ENCODE data around the gene MED15.

DNA sequence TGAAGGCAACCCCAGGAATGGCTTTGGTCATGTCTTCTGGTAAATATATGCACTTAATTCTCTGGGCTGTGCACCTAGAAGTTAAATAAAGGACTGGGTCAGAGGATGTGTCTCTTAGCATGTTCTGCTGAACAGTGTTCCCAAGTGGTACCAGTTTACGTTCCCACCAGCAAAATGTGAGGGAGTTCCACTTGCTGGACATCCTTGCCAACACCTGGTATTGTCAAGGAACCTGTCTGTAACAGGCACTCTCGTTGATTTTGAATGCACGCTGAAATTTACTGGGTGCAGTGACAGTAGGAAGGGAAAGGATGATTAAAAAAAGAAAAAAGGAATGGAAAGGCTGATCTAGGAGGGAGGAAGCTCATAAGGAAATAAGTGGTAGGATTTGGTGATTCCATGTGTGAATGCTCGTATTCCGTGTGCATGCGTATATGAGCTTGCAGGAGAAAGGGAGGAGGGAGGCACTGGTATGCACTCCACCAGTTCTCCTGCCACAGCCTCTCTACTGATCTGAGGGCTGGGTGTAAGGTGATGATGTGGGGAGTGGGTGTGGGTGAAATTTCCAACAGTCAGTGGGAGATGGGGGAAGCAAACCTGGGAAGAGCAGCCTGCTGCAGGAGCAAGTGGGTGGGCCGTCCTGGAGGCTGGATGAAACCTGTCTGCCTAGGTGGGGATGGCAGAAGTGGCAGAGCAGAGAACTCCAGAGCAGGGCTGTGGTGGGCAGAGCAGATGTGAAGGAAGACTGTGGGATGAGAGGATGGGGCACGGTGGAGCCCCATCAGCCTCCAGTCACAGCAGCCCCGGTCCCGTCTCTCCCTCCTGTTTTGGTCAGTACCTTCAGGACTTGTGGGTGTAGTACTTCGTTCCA is 15.0 kb downstream of the MED15 start:
- TF ChIP-seq, protein P1, sequence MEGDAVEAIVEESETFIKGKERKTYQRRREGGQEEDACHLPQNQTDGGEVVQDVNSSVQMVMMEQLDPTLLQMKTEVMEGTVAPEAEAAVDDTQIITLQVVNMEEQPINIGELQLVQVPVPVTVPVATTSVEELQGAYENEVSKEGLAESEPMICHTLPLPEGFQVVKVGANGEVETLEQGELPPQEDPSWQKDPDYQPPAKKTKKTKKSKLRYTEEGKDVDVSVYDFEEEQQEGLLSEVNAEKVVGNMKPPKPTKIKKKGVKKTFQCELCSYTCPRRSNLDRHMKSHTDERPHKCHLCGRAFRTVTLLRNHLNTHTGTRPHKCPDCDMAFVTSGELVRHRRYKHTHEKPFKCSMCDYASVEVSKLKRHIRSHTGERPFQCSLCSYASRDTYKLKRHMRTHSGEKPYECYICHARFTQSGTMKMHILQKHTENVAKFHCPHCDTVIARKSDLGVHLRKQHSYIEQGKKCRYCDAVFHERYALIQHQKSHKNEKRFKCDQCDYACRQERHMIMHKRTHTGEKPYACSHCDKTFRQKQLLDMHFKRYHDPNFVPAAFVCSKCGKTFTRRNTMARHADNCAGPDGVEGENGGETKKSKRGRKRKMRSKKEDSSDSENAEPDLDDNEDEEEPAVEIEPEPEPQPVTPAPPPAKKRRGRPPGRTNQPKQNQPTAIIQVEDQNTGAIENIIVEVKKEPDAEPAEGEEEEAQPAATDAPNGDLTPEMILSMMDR (IDR thresholded peaks at IDR 0.05; ENCODE audit: low read depth, low read length, poor library complexity, severe bottlenecking) = no peak
- TF ChIP-seq EZH2phosphoT487 (IDR thresholded peaks at IDR 0.05; ENCODE audit: borderline replicate concordance, low read length) = no peak
